ENCODE results near the gene PSME2. TPM values are rescaled to one million over a fixed set of nuclear protein-coding genes. Genes with fewer than 3 reads are reported as not detected.

Gene PSME2
- total RNA-seq, 1 experiment from 2014 or later: 288 TPM

- H3K36me3 Mint-ChIP-seq (ENCODE audit: insufficient read depth, unreplicated experiment): peaks cover 66% of the 10 kb centered on the region
- H3K27ac Mint-ChIP-seq (ENCODE audit: unreplicated experiment): no peak overlapping the region
- TF ChIP-seq CTCF (IDR thresholded peaks at IDR 0.05; ENCODE audit: unreplicated experiment): no peak
These were observed 30.2 kb upstream of the PSME2 start for GRCh38 chr14:24176599-24176998.

GRCh38 chr14:24172871-24173281 is 26.5 kb upstream of the PSME2 start:
- Mint-ChIP-seq H3K27ac (ENCODE audit: unreplicated experiment) (peak overlapping the region; percentile 24), H3K9me3 (ENCODE audit: low read depth, unreplicated experiment) (no peaks in the 10 kb centered on the region), H3K4me1 (ENCODE audit: low read depth, unreplicated experiment) (no peaks in the 10 kb centered on the region), H3K27me3 (ENCODE audit: unreplicated experiment) (no peaks in the 10 kb centered on the region), H3K4me3 (ENCODE audit: low read depth, unreplicated experiment) (no peak overlapping the region), H3K36me3 (ENCODE audit: insufficient read depth, unreplicated experiment) (peaks cover 40% of the 10 kb centered on the region)
- TF ChIP-seq CTCF (IDR thresholded peaks at IDR 0.05; ENCODE audit: unreplicated experiment): no peak
- no peak for DNase-seq
- intact Hi-C loops (cut with micrococcal nuclease; ENCODE audit: unreplicated experiment): no loop called here
- CTCF ChIA-PET: no interaction called here
- no TSS peak for BruUV-seq (replicated peaks)

More at GRCh38 chr14:24176599-24176998, 30.2 kb upstream of the PSME2 start:
- DNase-seq: no peak
- CTCF ChIA-PET: no interaction called here
- no peak overlapping the region for H3K4me3 Mint-ChIP-seq (ENCODE audit: low read depth, unreplicated experiment)
- H3K9me3 Mint-ChIP-seq (ENCODE audit: low read depth, unreplicated experiment): no peaks in the 10 kb centered on the region
- H3K4me1 Mint-ChIP-seq (ENCODE audit: low read depth, unreplicated experiment): no peaks in the 10 kb centered on the region
- BruUV-seq (replicated peaks): no TSS peak
- H3K27me3 Mint-ChIP-seq (ENCODE audit: unreplicated experiment): no peaks in the 10 kb centered on the region
- intact Hi-C loops (cut with micrococcal nuclease; ENCODE audit: unreplicated experiment): no loop called here

GRCh38 chr14:24172261-24172860 is 26.0 kb upstream of the PSME2 start:
- DNase-seq: no peak
- CTCF ChIA-PET: no interaction called here
- no peak for TF ChIP-seq CTCF (IDR thresholded peaks at IDR 0.05; ENCODE audit: unreplicated experiment)
- no TSS peak for BruUV-seq (replicated peaks)
- no peak overlapping the region for H3K27ac Mint-ChIP-seq (ENCODE audit: unreplicated experiment)
- no peaks in the 10 kb centered on the region for H3K9me3 Mint-ChIP-seq (ENCODE audit: low read depth, unreplicated experiment)
- intact Hi-C loops (cut with micrococcal nuclease; ENCODE audit: unreplicated experiment): no loop called here
- peaks cover 40% of the 10 kb centered on the region for H3K36me3 Mint-ChIP-seq (ENCODE audit: insufficient read depth, unreplicated experiment)
- no peaks in the 10 kb centered on the region for H3K4me1 Mint-ChIP-seq (ENCODE audit: low read depth, unreplicated experiment)
- H3K4me3 Mint-ChIP-seq (ENCODE audit: low read depth, unreplicated experiment): no peak overlapping the region
- no peaks in the 10 kb centered on the region for H3K27me3 Mint-ChIP-seq (ENCODE audit: unreplicated experiment)

- no peak for TF ChIP-seq CTCF (IDR thresholded peaks at IDR 0.05; ENCODE audit: unreplicated experiment)
- Mint-ChIP-seq H3K9me3 (ENCODE audit: low read depth, unreplicated experiment) (no peaks in the 10 kb centered on the region), H3K27ac (ENCODE audit: unreplicated experiment) (no peak within 1 kb of the TSS), H3K27me3 (ENCODE audit: unreplicated experiment) (no peaks in the 10 kb centered on the region), H3K4me1 (ENCODE audit: low read depth, unreplicated experiment) (no peaks in the 10 kb centered on the region), H3K4me3 (ENCODE audit: low read depth, unreplicated experiment) (no peak within 1 kb of the TSS), H3K36me3 (ENCODE audit: insufficient read depth, unreplicated experiment) (peaks cover 41% of the 10 kb centered on the region)
- BruUV-seq (replicated peaks): no TSS peak
- intact Hi-C loops (cut with micrococcal nuclease; ENCODE audit: unreplicated experiment): no loop called here
- CTCF ChIA-PET: no interaction called here
- no peak for DNase-seq
These were observed 25.2 kb upstream of the PSME2 start, which contains the start of gene REC8 for GRCh38 chr14:24171422-24172260. REC8 (plus strand) TSS chr14:24172080; CDS start chr14:24172553, 473 bp downstream.
